Measurements from ENCODE around the gene LTK.
"Not testable (repeated sequence)": the region's sequence is repeated elsewhere in the genome, so short reads cannot be mapped to it uniquely, and the experiment has no call there.

Gene LTK

GRCh38 chr15:41474941-41475340 lies 38.7 kb downstream of the LTK start:
- DNase-seq (ENCODE audit: low spot score) = no peak

GRCh38 chr15:41474436-41474835 lies 39.2 kb downstream of the LTK start:
- DNase-seq (ENCODE audit: low spot score) = no peak

GRCh38 chr15:41473418-41473817 lies 40.2 kb downstream of the LTK start:
- DNase-seq (ENCODE audit: low spot score) = no peak

- DNase-seq (ENCODE audit: low spot score) = not testable (repeated sequence)
These were observed 44.0 kb downstream of the LTK start for GRCh38 chr15:41469644-41470043.

GRCh38 chr15:41466711-41467110 lies 46.9 kb downstream of the LTK start:
- no peak for DNase-seq (ENCODE audit: low spot score)

GRCh38 chr15:41465822-41466421 lies 47.7 kb downstream of the LTK start:
- no peak for DNase-seq (ENCODE audit: low spot score)

GRCh38 chr15:41464889-41465580 lies 48.6 kb downstream of the LTK start:
- DNase-seq (ENCODE audit: low spot score) = no peak

GRCh38 chr15:41462084-41462795 lies 51.4 kb downstream of the LTK start:
- no peak for DNase-seq (ENCODE audit: low spot score)
